ENCODE measurements around the gene CACNA2D3.

- TF ChIP-seq CTCF (conservative IDR thresholded peaks at IDR 0.05) (no peak), EZH2 (IDR thresholded peaks at IDR 0.05; ENCODE audit: low read depth) (no peak)
Measured at GRCh38 chr3:54510506-54510905, 388.2 kb downstream of the CACNA2D3 start.

All from PC-9 (cell line).